Nephron (organoid): ENCODE data around the gene ZDHHC3.

Experiments
- H3K27ac Mint-ChIP-seq, 3 experiments: 2 replicates each; pipeline ENCODE4 v1.8.0; 2020; ENCODE audit warnings: mixed read lengths in 3 of 3, mild to moderate bottlenecking in 2 of 3, moderate library complexity in 1 of 3
- H3K27me3 Mint-ChIP-seq: 2 replicates; pipeline ENCODE4 v1.8.0; 2021; ENCODE audit warnings: low read depth, mild to moderate bottlenecking, moderate library complexity, mixed read lengths
- H3K36me3 Mint-ChIP-seq: 2 replicates; pipeline ENCODE4 v1.8.0; 2020; ENCODE audit warnings: low read depth, mixed read lengths
- H3K4me1 Mint-ChIP-seq: 2 replicates; pipeline ENCODE4 v1.8.0; 2020; ENCODE audit warnings: mixed read lengths
- H3K4me3 Mint-ChIP-seq, 3 experiments: 2 replicates each; pipeline ENCODE4 v1.8.0; 2020; ENCODE audit warnings: mild to moderate bottlenecking in 3 of 3, mixed read lengths in 3 of 3, moderate library complexity in 2 of 3
- H3K9me3 Mint-ChIP-seq: 2 replicates; pipeline ENCODE4 v1.8.0; 2020; ENCODE audit warnings: mixed read lengths
- TF ChIP-seq, protein P1 (sequence below), 3 experiments: fragments of 200-600 bp; sonication (generic); IDR thresholded peaks; one replicate each; pipeline ENCODE4 v1.5.0; 2021; ENCODE audit warnings: antibody characterized with exemption in 3 of 3; ENCODE audit not compliant: unreplicated experiment in 3 of 3

The ZDHHC3 gene, protein sequence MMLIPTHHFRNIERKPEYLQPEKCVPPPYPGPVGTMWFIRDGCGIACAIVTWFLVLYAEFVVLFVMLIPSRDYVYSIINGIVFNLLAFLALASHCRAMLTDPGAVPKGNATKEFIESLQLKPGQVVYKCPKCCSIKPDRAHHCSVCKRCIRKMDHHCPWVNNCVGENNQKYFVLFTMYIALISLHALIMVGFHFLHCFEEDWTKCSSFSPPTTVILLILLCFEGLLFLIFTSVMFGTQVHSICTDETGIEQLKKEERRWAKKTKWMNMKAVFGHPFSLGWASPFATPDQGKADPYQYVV

DNA sequence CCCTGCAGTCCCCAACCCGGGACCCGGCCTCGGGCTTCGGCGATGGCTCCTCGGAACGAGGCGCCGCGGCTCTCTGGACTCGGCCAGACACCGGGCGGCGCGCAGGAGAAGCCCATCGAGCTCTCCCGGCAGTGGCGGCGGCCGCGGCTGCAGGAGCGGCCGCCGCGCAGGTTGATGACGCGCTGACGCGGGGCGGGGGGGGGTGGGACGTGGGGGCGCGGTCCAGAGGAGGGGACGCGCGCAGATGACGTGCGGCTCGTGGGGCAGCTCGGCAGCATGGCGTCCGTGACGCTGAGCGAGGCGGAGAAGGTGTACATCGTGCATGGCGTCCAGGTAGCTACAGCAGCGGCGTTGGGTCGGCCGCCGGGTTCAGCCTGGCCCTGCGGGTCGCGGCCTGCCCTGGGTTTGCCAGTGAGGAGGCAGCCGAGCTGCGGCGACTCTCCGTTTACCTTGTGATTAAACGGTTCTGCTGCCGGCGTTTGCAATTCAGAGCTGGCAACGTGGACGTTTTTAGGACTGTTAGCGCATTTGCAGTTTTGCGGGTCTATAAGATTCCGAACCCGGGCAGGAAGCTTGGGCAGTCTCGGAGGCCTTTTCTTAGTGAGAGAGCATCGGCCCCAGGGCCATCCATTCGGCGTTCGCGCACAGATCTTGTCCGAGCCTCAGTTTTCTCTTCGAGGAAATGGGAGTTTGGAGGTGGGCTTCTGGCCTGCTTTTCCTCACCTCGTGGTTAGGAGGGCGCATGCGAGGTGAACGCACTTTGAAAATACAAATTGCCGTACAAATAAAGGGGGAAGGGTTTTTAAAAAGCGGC, at the start of gene ZDHHC3, which contains the start of gene EXOSC7:
Gene ZDHHC3, minus strand, starts transcription at position 173 of the 814 bp plus-strand sequence. CDS start 16,738 bp downstream, outside the sequence.
Gene EXOSC7, plus strand, starts transcription at position 243 of the 814 bp plus-strand sequence. Its CDS starts 34 bp downstream, at position 277.
- no peaks in the 10 kb centered on the region for H3K36me3 Mint-ChIP-seq
- H3K9me3 Mint-ChIP-seq = no peaks in the 10 kb centered on the region

DNA sequence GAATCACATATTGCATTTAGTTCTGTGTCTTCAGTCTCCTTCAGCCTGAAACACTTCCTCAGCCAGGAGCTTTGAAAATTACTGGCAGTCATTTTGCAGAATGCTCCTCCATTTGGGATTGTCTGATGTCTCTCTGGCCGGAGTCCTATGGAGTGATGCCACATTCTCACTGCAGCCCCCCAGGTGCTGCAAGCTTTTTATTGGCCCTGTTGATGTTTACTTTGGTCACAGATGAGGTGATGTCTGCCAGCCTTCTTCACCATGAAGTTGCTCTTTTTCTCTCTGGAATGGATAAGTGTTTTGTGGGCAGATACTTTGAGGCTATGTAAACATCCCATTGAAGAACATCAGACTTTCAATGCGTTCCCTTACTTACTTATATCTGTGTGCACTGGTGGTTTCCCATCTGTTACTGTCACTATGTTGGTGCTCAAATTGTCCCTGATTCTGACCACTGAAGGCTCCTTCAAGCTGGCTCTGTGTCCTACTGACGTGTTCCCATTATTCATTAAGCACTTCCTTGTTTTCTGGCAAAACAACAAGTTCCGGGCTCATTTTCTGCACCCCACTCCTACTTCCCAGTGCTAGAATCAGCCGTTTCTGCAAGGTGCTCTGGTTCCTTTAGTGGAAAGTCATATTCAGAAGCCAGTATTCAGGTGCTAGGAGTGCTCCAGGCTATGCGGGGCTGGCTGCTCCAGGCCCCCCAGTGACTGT, 48.7 kb upstream of the ZDHHC3 start:
- H3K9me3 Mint-ChIP-seq = no peaks in the 10 kb centered on the region
- no peak overlapping the region for H3K4me3 Mint-ChIP-seq
- H3K27me3 Mint-ChIP-seq = peaks cover 14% of the 10 kb centered on the region
- TF ChIP-seq, protein P1, sequence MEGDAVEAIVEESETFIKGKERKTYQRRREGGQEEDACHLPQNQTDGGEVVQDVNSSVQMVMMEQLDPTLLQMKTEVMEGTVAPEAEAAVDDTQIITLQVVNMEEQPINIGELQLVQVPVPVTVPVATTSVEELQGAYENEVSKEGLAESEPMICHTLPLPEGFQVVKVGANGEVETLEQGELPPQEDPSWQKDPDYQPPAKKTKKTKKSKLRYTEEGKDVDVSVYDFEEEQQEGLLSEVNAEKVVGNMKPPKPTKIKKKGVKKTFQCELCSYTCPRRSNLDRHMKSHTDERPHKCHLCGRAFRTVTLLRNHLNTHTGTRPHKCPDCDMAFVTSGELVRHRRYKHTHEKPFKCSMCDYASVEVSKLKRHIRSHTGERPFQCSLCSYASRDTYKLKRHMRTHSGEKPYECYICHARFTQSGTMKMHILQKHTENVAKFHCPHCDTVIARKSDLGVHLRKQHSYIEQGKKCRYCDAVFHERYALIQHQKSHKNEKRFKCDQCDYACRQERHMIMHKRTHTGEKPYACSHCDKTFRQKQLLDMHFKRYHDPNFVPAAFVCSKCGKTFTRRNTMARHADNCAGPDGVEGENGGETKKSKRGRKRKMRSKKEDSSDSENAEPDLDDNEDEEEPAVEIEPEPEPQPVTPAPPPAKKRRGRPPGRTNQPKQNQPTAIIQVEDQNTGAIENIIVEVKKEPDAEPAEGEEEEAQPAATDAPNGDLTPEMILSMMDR (IDR thresholded peaks at IDR 0.05; ENCODE audit: unreplicated experiment in 3 of 3) = no peak
- H3K27ac Mint-ChIP-seq = peak overlapping the region in 2 of 3 experiments; percentile 63 to 88
- peaks cover 64% of the 10 kb centered on the region for H3K4me1 Mint-ChIP-seq
- H3K36me3 Mint-ChIP-seq = no peaks in the 10 kb centered on the region

More for the DNA sequence above, at the start of gene ZDHHC3, which contains the start of gene EXOSC7:
- H3K4me1 Mint-ChIP-seq = peaks cover 35% of the 10 kb centered on the region
- no peaks in the 10 kb centered on the region for H3K27me3 Mint-ChIP-seq
- TF ChIP-seq, protein P1 (IDR thresholded peaks at IDR 0.05; ENCODE audit: unreplicated experiment in 3 of 3) = no peak
- H3K4me3 Mint-ChIP-seq = peak within 1 kb of the TSS; percentile 99 to 100 (median 100)
- H3K27ac Mint-ChIP-seq = peak within 1 kb of the TSS; percentile 84 to 97 (median 95)

DNA sequence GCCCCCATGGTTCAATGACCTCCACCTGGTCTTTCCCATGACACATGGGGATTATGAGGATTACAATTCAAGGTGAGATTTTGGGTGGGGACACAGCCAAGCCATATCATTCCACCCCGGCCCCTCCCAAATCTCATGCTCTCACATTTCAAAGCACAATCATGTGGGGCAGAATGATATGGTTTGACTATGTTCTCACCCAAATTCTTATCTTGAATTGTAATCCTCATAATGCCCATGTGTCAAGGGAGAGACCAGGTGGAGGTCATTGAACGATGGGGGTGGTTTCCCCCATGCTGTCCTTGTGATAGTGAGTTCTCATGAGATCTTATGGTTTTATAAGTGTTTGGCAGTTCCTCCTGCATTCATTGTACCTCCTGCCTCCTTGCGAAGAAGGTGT, 47.7 kb upstream of the ZDHHC3 start:
- peaks cover 65% of the 10 kb centered on the region for H3K4me1 Mint-ChIP-seq
- H3K36me3 Mint-ChIP-seq = no peaks in the 10 kb centered on the region
- TF ChIP-seq, protein P1 (IDR thresholded peaks at IDR 0.05; ENCODE audit: unreplicated experiment in 3 of 3) = no peak

GRCh38 chr3:45021524-45022297, 45.7 kb upstream of the ZDHHC3 start:
- peak overlapping the region in 2 of 3 experiments; percentile 46 to 78 for H3K27ac Mint-ChIP-seq
- no peak overlapping the region for H3K4me3 Mint-ChIP-seq
- H3K9me3 Mint-ChIP-seq = no peaks in the 10 kb centered on the region
- H3K4me1 Mint-ChIP-seq = peaks cover 75% of the 10 kb centered on the region
- H3K36me3 Mint-ChIP-seq = no peaks in the 10 kb centered on the region
- peaks cover 8% of the 10 kb centered on the region for H3K27me3 Mint-ChIP-seq
- TF ChIP-seq, protein P1 (IDR thresholded peaks at IDR 0.05; ENCODE audit: unreplicated experiment in 3 of 3) = no peak

More for the DNA sequence above, 47.7 kb upstream of the ZDHHC3 start:
- Mint-ChIP-seq H3K9me3 (no peaks in the 10 kb centered on the region), H3K4me3 (no peak overlapping the region), H3K27ac (peak overlapping the region in 2 of 3 experiments; percentile 63 to 88), H3K27me3 (peaks cover 11% of the 10 kb centered on the region)

DNA sequence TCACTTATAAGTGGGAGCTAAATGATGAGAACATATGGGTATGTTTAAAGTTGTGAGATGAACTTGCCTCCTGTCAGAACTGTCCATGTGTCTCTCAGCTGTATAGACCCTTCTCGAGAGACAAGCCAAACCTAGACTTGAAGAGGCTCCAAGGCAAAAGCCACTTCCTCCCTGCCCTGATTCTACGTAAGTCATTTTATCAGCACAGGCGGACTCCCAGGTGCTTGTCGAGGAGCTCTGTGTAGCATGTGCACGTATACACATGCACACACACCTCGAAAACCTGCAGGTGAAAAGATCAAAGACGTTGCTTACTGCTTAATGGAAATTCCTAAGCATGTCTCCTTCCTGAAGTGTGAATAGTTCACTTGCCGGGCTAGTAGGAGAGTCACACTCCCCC, 44.6 kb upstream of the ZDHHC3 start:
- Mint-ChIP-seq H3K4me3 (no peak overlapping the region), H3K36me3 (no peaks in the 10 kb centered on the region)

More for the DNA sequence above, 44.6 kb upstream of the ZDHHC3 start:
- Mint-ChIP-seq H3K4me1 (peaks cover 69% of the 10 kb centered on the region), H3K27me3 (no peaks in the 10 kb centered on the region), H3K9me3 (no peaks in the 10 kb centered on the region), H3K27ac (no peak overlapping the region)
- TF ChIP-seq, protein P1 (IDR thresholded peaks at IDR 0.05; ENCODE audit: unreplicated experiment in 3 of 3) = no peak
